ENCODE data around the gene ROPN1B.
"Not testable (repeated sequence)": the region's sequence is repeated elsewhere in the genome, so short reads cannot be mapped to it uniquely, and the experiment has no call there.

GRCh38 chr3:125963834-125964233 lies 5.1 kb upstream of the ROPN1B start:
- TF ChIP-seq POLR2A (IDR thresholded peaks at IDR 0.05), result not testable (repeated sequence)
- TF ChIP-seq, protein P1, sequence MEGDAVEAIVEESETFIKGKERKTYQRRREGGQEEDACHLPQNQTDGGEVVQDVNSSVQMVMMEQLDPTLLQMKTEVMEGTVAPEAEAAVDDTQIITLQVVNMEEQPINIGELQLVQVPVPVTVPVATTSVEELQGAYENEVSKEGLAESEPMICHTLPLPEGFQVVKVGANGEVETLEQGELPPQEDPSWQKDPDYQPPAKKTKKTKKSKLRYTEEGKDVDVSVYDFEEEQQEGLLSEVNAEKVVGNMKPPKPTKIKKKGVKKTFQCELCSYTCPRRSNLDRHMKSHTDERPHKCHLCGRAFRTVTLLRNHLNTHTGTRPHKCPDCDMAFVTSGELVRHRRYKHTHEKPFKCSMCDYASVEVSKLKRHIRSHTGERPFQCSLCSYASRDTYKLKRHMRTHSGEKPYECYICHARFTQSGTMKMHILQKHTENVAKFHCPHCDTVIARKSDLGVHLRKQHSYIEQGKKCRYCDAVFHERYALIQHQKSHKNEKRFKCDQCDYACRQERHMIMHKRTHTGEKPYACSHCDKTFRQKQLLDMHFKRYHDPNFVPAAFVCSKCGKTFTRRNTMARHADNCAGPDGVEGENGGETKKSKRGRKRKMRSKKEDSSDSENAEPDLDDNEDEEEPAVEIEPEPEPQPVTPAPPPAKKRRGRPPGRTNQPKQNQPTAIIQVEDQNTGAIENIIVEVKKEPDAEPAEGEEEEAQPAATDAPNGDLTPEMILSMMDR (IDR thresholded peaks at IDR 0.05), result not testable (repeated sequence)
